ENCODE measurements around the gene DCUN1D2.
"Not testable (repeated sequence)": the region's sequence is repeated elsewhere in the genome, so short reads cannot be mapped to it uniquely, and the experiment has no call there.

The DCUN1D2 gene

DNA sequence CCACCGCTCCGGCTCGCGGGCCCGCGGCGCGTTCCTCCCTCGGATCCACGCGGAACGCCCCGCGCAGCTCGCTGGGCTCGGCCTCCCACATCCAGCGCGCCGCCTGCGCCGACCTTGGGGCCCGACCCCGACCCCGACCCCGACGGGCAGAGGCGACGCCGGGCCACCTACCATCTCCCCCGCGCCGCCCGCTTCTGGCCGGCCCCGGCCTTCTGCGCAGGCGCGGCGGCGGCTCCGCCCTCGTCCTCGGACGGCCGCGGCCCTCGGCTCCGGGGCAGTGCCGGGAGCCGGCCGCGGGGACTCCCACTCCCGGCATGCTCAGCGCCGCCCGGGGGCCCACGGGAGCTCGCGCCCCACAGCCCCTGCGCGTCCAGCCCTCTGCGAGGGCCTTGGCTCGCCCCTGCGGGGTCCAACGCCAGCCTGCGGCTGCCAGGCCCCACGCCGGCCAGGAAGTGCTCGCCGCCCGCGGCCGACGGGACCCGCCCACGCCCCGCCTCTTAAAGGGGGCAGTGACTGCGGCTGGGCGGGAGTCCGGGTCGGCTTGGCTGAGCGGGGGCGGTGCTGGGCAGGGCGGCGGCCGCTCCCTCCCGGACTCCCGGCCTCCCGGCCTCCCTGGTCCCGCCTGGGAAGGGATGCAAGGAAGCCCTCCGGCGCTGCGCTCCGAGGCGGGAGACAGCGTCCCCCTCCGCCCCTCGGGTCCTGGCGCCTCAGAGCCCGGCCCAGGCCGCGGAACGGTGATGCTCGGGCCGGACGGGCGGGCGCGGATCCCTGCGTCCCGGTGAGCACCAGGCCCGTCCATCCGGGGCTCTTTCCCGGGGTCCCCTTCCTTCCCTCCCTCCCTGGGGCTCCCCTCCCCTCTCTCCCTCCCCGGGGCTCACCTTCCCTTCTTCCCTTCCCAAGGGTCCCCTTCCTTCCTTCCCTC, at the start of gene DCUN1D2:
Gene DCUN1D2 (minus strand): TSS at position 216 of the 922 bp plus-strand sequence. CDS start 42 bp downstream, at position 174.
- DNase-seq: peak; percentile 83

DNA sequence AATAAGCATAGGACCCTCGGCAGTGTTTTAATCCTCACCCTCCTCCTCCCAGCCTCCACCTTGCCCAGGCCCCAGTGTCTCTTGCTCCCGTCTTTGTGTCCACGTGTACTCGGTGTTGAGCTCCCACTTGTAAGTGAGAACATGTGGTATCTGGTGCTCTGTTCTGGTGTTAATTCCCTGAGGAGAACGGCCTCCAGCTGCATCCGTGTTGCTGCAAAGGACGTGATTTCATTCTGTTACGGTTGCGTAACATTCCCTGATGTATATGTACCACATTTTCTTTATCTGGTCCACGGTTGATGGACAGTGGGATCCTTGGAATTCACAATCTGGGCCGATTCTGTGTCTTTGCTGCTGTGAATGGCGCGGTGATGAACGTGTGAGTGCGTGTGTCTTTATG, 49.3 kb upstream of the DCUN1D2 start:
- DNase-seq: peak; percentile 8

DNA sequence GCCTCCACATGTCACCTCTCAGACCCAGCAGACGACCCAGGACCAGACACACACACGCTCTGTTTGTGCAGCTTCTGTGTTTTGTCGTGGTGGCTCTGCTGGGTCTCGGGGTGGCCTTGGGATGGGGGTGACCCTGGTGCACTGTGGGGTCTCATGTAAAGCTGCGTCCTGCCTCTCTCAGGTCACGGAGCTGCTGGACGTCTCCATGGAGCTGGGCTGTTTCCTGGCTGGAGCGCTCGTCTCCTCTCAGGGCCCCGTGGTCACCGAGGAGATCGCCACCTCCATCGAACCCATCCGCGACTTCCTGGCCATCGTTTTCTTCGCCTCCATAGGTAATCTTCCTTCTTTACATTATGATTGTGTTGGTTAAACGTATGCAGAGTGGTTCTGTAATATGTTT, 48.7 kb upstream of the DCUN1D2 start:
- no peak for DNase-seq

DNA sequence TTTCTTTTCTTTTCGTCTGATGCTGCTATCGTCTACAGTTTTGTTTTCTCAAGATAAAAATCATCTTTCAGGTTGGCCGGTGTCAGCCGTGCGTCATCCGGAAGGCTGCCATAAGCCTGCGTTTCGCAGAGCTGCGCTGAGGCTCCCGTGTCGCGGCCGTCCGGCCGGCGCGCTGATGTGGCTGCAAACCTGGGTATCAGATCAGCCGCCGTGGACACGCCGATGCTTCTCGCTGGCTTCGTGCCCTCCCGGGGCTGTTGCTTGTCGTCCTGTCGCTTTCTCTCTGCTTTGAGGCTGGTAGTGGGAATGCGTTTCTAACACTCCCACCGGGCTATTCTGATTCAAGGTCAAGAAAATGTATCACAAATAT, 48.2 kb upstream of the DCUN1D2 start:
- no peak for DNase-seq

DNA sequence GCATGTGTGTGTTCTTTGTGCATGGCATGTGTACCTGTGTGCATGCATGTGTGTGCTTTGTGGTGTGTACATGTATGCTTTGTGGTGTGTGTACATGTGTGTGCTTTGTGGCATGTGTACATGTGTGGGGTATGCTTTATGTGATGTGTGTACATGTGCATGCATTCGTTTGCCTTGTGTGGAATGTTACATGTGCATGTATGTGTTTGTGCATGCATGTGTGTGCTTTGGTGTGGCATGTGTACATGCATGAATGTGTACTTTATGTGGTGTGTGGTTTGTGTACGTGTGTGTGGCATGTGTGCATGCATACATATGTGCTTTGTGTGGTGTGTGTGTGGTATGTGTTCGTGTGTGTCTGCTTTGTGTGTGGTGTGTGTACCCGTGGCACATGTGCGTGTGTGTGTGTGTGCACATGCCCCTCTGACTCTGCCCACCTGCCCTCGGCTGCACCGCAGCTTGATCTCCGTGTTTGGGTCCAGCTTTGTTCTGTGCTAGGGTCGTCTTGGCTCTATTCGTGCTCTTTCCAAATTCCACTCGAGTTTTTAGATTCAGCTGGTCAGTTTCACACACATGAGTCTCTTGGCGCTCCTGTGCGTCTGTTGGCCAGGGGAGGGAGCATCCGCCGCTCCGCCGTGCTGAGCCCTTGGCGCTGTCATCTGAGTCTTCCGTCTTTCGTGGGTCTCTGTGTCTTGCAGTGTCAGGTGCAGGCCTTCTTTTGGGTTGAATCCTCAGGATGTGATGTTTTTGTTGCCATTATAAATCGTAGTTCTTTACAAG, 47.6 kb upstream of the DCUN1D2 start:
- no peak for DNase-seq

DNA sequence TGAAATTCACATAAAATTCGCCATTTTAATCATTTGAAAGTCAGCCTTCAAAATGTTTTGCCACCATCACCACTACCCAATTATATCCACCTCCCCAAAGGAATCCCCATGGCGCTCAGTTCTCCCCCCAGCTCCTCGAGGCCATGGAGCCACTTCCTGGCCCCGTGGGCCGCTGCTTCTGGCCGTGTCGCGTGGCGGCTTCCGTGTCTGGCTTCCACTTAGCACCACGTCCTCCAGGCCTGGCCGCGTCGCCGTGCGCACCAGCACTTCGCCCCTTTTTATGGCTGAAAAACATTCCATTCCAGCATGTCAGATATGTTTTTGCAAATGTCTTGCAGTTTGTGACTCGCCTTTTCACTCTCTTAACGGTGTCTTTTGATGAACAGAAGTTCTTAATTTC, 46.7 kb upstream of the DCUN1D2 start:
- no peak for DNase-seq

DNA sequence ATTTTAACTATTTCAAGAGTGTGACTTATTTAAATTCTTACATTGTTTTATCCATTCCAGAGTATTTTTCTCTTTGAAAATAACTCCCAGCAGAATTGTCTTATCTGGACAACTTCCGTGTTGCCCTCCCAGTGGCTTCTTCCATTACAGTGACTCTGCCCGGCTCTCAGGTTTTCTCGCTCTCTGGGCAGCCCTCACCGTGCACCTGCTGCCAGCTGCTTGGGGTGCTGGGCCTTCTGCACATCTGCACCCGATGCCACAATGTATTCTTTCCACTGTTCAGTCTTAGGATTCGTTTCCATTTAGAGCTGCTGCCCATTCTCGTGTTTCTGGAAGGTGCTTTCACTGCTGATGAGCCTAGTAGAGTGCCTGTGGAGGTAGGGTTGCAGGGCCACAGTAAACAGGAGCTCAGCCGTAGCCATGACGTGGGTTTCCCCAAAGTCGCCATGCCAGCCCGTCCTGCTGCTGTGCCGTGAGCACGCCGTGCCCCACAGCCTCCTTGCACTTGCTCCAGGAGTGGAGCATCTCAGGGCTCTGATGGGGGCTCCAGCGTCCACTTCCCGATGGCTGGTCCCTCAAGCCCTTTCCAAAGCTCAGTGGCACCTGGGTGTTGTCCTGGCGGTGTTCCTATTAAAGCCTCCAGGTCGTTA, 46.1 kb upstream of the DCUN1D2 start:
- DNase-seq: no peak

DNA sequence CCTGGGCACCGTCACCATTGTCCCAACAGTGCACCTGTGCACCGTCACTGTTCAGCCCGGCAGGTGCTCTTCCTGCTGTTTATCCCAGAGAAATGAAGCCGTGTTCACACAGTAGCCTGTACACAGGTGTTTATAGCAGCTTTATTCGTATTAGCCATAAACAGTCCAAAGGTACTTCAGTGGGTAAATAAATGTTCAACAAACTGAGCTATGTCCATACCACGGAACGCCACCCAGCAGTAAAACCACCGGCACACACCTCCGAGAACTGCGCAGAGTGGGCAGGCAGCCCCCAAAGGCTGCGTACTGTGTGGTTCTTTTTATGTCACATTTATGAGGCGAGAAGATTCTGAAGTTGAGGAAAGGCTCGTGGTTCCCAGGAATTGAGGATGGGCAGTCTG, 44.9 kb upstream of the DCUN1D2 start:
- no peak for DNase-seq

DNA sequence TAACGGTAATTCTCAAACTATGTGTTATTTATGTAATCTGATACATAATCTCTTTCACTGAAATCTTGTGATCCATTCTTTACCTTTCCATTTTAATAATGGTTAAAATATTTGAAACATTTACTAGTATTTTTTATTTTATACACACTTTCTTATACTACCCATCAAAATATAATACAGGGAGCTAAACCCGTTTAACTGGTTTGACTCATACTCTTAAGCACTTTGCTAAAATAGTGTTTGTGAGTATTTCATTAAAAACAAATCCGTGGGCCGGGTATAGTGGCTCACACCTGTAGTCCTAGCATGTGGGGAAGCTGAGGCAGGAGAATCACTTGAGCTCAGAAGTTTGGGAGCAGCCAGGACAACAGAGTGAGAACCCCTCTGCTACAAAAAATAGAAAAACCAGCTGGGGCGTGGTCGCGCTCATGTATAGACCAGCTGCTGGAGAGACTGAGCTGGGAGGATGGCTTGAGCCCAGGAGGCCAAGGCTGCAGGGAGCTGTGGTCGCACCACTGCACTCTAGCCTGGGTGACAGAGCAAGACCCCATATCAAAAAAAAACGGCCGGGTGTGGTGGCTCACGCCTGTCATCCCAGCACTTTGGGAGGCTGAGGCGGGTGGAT, 43.8 kb upstream of the DCUN1D2 start:
- DNase-seq: no peak

DNA sequence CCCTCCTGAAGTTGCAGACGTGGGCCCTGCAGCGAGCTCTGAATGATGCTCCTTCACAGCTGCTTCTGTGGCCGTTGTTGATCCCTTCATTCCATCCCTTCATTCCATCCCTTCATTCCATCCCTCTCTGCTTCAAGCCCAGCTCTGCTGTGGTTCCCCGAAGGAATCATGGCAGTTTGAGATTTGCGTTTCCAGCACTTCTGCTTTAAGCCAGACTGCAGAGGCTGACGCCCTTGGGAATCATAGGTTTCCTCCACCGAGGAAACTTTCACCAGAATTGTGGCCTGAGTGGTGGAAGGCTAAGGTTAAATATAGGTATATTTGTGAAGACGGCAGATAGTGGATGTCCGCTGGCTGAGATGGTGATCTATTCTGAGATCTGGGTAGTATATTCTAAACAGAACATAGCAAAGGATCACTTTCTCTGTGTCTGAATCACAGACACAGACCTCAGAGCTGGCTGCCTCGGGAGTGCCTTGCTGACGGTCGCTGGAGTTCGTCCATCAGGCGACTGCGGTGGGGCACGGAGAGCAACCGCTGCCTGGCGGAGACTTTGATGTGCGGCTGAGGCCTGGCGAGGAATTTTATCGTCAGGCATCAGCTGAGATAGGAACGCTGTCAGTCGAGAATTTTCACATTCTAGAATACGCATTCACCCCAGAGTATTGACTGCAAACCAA, 42.8 kb upstream of the DCUN1D2 start:
- no peak for DNase-seq

DNA sequence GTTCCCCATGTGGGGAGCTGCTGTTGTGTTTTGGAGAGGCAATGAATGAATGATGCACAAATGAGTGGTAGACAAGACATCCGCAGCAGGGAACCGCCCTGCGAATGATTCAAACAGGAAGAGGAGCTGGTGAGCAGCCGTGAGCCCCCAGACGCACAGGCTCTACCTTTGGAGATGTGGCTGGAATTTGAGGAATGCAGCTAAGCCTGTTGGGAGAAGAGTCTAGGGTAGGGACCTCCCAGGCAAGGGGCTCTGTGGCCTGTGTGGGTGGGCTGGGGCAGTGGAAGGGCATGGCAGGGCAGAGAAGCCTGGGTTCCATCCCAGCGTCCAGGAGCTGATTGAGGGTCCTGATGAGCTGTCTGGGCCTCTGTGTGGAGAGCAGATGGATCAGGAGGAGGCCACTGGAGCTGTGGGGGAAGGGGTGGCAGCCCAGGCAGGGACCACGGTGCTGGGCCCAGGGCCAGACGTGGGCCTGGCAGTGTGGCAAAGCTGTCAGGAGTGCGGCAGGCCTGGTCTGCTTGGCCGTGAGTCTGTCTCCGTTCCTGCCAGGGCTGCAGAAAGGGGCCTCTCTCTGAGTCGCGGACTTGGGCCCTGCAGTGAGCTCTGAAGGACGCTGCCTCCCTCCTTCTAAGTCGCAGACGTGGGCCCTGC, 41.8 kb upstream of the DCUN1D2 start:
- DNase-seq: no peak

DNA sequence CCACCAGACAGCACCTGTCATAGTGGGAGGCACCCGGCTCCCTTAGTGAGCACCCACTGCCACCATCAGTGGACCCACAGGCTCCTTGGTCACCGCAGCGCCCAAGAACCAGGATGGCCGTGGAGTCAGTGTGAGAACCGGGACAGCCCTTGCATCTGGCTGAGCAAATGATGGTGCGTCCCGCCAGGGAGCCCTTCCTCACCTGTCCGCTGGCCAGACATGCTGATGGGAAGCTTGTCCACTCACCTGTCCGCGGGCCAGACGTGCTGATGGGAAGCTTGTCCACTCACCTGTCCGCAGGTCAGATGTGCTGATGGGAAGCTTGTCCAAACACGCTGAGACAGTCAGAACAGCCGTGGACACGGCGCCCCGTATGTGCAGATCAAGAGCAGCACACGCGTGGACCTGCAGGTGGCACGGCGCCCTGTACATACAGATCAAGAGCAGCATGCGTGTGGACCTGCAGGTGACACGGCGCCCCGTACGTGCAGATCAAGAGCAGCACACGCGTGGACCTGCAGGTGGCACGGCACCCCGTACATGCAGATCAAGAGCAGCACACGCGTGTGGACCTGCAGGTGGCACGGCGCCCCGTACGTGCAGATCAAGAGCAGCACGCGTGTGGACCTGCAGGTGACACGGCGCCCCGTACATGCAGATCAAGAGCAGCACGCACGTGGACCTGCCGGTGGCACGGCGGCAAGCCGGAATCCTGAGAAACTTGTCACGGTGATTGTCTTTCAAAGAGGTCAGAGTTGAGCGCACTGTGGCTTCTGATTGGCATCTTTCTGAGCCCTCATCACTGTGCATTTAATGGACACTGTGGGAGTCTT, 40.7 kb upstream of the DCUN1D2 start:
- DNase-seq: no peak

DNA sequence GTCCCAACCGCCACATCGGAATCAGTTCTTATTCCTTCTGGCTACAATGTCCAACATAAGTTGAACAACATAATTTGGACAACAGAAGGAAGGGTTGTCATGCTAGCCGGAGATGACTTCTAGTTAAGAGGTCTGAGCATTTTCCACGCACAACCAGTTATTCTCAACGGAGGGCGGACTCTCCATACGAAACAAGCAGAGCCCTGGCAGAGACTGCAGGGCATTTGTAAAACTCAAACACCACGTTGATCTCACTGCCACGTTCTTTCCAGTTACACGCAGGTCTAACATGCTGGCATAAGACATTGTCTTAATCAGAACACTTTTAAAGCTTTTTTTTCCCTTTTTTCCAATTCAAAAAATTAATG, 38.3 kb upstream of the DCUN1D2 start:
- DNase-seq: no peak

DNA sequence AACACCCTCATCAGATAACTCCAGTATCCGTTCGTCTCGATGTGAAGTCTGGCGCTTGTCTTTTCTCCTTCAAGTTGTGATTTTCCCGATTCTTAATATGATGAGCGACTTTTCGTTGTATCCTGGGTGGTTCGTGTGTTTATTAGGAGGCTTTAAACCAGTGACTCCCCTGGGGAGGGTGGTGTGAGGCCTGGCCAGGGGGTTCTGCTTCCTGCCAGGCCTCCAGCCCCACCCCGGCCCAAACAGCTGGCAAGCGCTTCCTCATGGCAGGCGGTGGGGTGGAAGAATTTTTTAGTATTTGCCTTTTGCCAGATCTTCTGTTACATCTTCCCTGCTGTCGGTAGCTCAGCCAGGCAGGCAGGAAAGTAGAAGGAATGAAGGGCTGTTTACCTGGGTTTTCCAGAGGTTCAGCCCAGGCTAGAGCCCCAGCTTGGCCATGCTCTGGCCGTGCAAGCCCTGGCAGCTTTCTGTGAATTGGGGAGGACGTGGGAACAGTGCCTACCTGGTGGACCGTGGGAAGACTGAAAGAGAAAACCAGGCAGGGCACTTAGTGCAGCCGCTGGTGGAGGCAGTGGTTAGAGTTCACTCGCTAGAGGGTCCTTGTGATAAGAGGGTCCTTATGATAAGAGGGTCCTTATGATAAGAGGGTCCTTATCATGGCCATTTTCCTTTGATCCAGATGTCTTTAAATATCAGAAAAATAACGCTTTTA, 37.7 kb upstream of the DCUN1D2 start:
- DNase-seq: no peak

DNA sequence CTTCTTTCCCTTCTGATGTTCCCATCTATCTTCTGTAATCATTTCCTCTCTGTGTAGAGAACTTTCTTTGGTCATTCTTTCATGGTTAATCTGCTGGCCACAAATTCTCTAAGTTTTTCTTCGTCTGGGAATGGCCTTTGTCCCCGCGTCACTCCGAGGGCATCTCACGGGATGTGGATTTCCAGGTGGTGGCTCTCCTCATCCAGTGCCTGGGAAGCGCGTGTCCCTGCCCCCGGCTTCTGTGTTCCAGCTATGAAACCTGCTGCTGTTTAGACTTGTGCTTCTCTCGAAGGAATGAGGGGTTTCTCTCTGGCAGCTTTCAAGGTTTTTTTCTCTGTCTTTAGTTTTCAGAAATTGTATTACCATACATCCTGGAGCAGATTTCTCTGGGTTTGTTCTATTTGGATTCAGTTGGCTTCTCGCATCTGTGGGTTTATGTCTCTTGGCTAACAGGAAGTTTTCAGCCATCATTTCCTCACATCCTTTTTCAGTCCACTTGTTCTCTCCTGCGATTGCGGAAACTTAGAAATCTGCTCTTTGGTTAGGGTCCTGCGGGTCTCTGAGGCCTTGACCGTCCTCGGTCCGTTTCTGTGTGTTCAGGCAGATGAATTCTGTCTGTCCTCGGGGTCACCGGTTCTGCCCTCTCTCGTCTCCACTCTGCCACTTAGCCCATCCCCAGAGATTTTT, 36.9 kb upstream of the DCUN1D2 start:
- DNase-seq: no peak

DNA sequence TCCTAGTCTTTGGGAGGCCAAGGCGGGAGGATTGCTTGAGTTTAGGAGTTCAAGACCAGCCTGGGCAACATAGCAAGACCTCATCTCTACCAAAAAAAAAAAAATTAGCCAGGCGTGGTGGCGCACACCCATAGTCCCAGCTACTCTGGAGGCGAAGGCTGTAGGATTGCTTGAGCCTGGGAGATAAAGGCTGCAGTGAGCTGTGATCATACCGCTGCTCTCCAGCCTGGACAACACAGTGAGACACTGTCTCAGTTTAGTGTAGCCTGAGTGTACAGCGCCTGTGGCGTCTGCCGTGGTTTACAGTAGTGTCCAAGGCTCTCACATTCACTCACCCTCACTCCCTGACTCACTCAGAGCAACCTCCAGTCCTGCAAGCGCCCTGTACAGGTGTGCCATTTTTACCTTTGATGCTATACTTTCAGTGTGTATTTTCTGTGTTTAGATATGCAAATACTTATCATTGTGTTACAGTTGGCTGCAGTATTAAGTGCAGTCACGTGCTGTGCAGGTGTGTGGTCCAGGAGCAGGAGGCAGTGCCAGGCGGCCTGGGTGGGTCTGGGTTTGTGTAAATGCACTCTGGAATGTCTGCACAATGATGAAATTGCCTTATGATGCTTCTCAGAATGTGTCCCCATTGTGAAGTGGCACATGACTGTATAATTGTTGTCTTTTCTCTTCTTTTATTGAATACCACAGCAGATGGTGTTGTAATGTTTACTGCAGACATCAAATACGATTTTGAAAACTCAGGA, 36.1 kb upstream of the DCUN1D2 start:
- no peak for DNase-seq

DNA sequence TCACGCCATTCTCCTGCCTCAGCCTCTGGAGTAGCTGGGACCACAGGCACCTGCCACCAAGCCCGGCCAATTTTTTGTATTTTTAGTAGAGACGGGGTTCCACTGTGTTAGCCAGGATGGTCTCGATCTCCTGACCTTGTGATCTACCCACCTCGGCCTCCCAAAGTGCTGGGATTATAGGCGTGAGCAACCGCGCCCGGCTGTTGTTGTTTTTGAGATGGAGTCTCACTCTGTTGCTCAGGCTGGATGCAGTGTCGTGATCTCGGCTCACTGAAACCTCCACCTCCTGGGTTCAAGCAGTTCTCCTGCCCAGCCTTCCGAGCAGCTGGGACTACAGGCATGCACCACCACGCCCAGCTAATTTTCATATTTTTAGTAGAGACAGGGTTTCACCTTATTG, 31.9 kb upstream of the DCUN1D2 start:
- not testable (repeated sequence) for DNase-seq

DNA sequence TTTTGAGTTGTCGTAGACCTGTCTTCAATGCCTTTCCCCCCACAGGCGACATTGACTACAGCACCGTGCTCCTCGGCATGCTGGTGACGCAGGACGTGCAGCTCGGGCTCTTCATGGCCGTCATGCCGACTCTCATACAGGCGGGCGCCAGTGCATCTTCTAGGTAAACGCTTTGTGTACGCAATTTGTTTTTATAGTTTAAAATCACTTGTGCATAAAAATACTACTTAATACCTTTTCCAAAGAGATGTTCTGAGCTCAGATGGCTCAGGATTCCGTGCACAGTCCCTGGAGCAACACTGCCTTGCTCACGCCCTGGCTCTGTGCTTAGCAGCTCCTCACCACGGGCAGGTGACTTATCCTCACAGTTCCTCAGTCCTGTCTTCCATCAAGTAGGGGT, 30.1 kb upstream of the DCUN1D2 start:
- no peak for DNase-seq

DNA sequence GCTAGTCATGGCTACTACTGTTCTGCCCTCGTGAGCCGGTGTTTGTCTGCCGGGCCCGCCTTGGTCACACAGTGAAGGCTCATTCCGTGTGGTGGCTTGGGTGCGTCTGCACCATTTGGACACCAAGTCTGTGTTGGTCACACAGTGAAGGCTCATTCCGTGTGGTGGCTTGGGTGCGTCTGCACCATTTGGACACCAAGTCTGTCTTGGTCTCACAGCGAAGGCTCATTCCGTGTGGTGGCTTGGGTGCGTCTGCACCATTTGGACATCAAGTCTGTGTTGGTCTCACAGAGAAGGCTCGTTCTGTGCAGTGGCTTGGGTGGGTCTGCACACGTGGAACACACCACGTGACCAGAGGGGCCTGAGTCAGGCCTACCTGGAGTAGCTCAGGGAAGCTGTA, 29.0 kb upstream of the DCUN1D2 start:
- DNase-seq: no peak

Data from NCI-H2171 (cell line).